Smooth muscle cell (in vitro differentiated cells): Measurements from ENCODE around the gene ZFAND3. TPM values are rescaled to one million over a fixed set of nuclear protein-coding genes. Genes with fewer than 3 reads are reported as not detected.

Experiments used
- DNase-seq: peaks from one replicate; lab custom pipeline; 2025; ENCODE audit not compliant: unreplicated experiment; lab: John Stamatoyannopoulos, UW
- H2AFZ ChIP-seq: fragments of 200-600 bp; sonication (generic); 2 replicates; pipeline ENCODE4 v1.6.0; 2016; ENCODE audit warnings: antibody characterized with exemption, low read depth, mild to moderate bottlenecking
- H3F3A ChIP-seq: fragments of 200-600 bp; sonication (generic); 2 replicates; pipeline ENCODE4 v1.6.0; 2017; ENCODE audit warnings: antibody characterized with exemption, low read depth
- H3K27ac ChIP-seq: fragments of 200-600 bp; sonication (generic); 2 replicates; pipeline ENCODE4 v1.5.1; 2016; ENCODE audit warnings: low read depth, mild to moderate bottlenecking
- H3K27me3 ChIP-seq: fragments of 200-600 bp; sonication (generic); 2 replicates; pipeline ENCODE4 v1.6.1; 2016; ENCODE audit warnings: low read depth, mild to moderate bottlenecking
- H3K36me3 ChIP-seq: fragments of 200-600 bp; sonication (generic); 2 replicates; pipeline ENCODE4 v1.5.1; 2016; ENCODE audit warnings: low read depth
- H3K4me1 ChIP-seq: fragments of 200-600 bp; sonication (generic); 2 replicates; pipeline ENCODE4 v1.5.1; 2016; ENCODE audit warnings: low read depth
- H3K4me2 ChIP-seq: fragments of 200-600 bp; sonication (generic); 2 replicates; pipeline ENCODE4 v1.6.0; 2016; ENCODE audit warnings: mild to moderate bottlenecking
- H3K4me3 ChIP-seq: fragments of 200-600 bp; sonication (generic); 2 replicates; pipeline ENCODE4 v1.5.1; 2016; ENCODE audit warnings: mild to moderate bottlenecking
- H3K79me2 ChIP-seq: fragments of 200-600 bp; sonication (generic); 2 replicates; pipeline ENCODE4 v1.6.0; 2016; ENCODE audit warnings: low read depth, mild to moderate bottlenecking
- H3K9ac ChIP-seq: fragments of 200-600 bp; sonication (generic); 2 replicates; pipeline ENCODE4 v1.6.0; 2016; ENCODE audit warnings: low read depth
- H3K9me3 ChIP-seq: fragments of 200-600 bp; sonication (generic); replicated peaks from 2 replicates; pipeline ENCODE4 v1.5.1; 2016; ENCODE audit warnings: low read depth
- H4K20me1 ChIP-seq: fragments of 200-600 bp; sonication (generic); 2 replicates; pipeline ENCODE4 v1.6.0; 2016; ENCODE audit warnings: low read depth
- CTCF ChIP-seq: fragments of 200-600 bp; sonication (generic); IDR thresholded peaks from 2 replicates; pipeline ENCODE4 v1.5.1; 2017; ENCODE audit warnings: borderline replicate concordance, mild to moderate bottlenecking, antibody characterized with exemption; ENCODE audit not compliant: insufficient read depth, poor library complexity, severe bottlenecking
- WGBS: methylation state at CpG from one replicate; pipeline ENCODE4 v1.1.7; 2016; ENCODE audit warnings: low lambda C conversion rate; 5-methylcytosine and 5-hydroxymethylcytosine counted together
- polyA plus RNA-seq: library from polyadenylated mRNA; unstranded; fragments of >200 nt; fragmentation: Nextera tagmentation; extraction: Ambion mirVana; gene quantifications from 2 replicates; pipeline ENCODE4 v1.2.1, GENCODE V29; 2016
- total RNA-seq: library from RNA; depleted of rRNA; stranded (reverse); fragments of >200 nt; gene quantifications from 2 replicates; pipeline ENCODE4 v1.2.3, GENCODE V29; 2014

Gene ZFAND3
- total and polyA plus RNA-seq, 2 experiments from 2014 or later = 27.6 to 40.5 TPM

GRCh38 chr6:37864250-37864649 lies 44.7 kb downstream of the ZFAND3 start:
- Histone ChIP-seq H3K27me3 (no peaks in the 10 kb centered on the region), H3K36me3 (no peaks in the 10 kb centered on the region), H4K20me1 (peaks cover 100% of the 10 kb centered on the region), H3K4me3 (no peak overlapping the region), H3K9ac (no peak overlapping the region), H3K9me3 (no peaks in the 10 kb centered on the region), H3K4me1 (peaks cover 24% of the 10 kb centered on the region), H3K27ac (no peak overlapping the region), H3F3A (peaks cover 11% of the 10 kb centered on the region), H2AFZ (no peak overlapping the region), H3K79me2 (peaks cover 100% of the 10 kb centered on the region), H3K4me2 (no peak overlapping the region)
- no peak for TF ChIP-seq CTCF
- no peak for DNase-seq

- H3K4me1 ChIP-seq = peaks cover 24% of the 10 kb centered on the region
- no peak overlapping the region for H3K4me2 ChIP-seq
- peaks cover 100% of the 10 kb centered on the region for H3K79me2 ChIP-seq
- no peak overlapping the region for H3K4me3 ChIP-seq
- no peak for DNase-seq
- H3K9ac ChIP-seq = no peak overlapping the region
- peaks cover 11% of the 10 kb centered on the region for H3F3A ChIP-seq
- no peak overlapping the region for H3K27ac ChIP-seq
- no peaks in the 10 kb centered on the region for H3K9me3 ChIP-seq
- no peaks in the 10 kb centered on the region for H3K36me3 ChIP-seq
- peaks cover 100% of the 10 kb centered on the region for H4K20me1 ChIP-seq
- no peak for TF ChIP-seq CTCF
- H2AFZ ChIP-seq = no peak overlapping the region
- H3K27me3 ChIP-seq = no peaks in the 10 kb centered on the region
- 97% methylated on average over 5 of the region's 5 CpGs for WGBS
These were observed 46.0 kb downstream of the ZFAND3 start for GRCh38 chr6:37865504-37865903.

- no peak for TF ChIP-seq CTCF
- Histone ChIP-seq H3K9me3 (no peaks in the 10 kb centered on the region), H3K27ac (peak overlapping the region; percentile 77), H3K4me1 (peaks cover 24% of the 10 kb centered on the region), H3F3A (peaks cover 11% of the 10 kb centered on the region), H3K4me3 (no peak overlapping the region), H3K27me3 (no peaks in the 10 kb centered on the region), H3K9ac (peak overlapping the region; percentile 29), H3K79me2 (peaks cover 100% of the 10 kb centered on the region), H3K36me3 (no peaks in the 10 kb centered on the region), H2AFZ (no peak overlapping the region), H4K20me1 (peaks cover 100% of the 10 kb centered on the region), H3K4me2 (peak overlapping the region; percentile 21)
- 76% methylated on average over 6 of the region's 6 CpGs for WGBS
- no peak for DNase-seq
These were observed 47.3 kb downstream of the ZFAND3 start for GRCh38 chr6:37866590-37867507.
